Small intestine (tissue), 7 donors: Measurements from ENCODE around the gene ENO2. TPM values are rescaled to one million over a fixed set of nuclear protein-coding genes. Genes with fewer than 3 reads are reported as not detected.

Experiments
- DNase-seq, 2 donors: peaks; one replicate each; pipeline versions ENCODE4 v3.0.0 to v3.0.0-alpha.2; 2013
- FAIRE-seq: peaks from 2 replicates; lab custom pipeline; 2012; peaks lifted over from hg19 to GRCh38; lab: Jason Lieb, UNC
- H3K27ac ChIP-seq, 3 donors: one replicate each; pipeline ENCODE4 v1.5.1; 2013; ENCODE audit warnings: low read length in 2 of 3, mild to moderate bottlenecking in 2 of 3, control low read depth in 1 of 3, inconsistent platforms in 1 of 3, low read depth in 1 of 3, moderate library complexity in 1 of 3
- H3K27me3 ChIP-seq, 3 donors: one replicate each; pipeline ENCODE4 v1.6.1; 2013; ENCODE audit warnings: low read length in 3 of 3, inconsistent platforms in 1 of 3; ENCODE audit not compliant: control insufficient read depth in 3 of 3, insufficient read depth in 3 of 3
- H3K36me3 ChIP-seq, 3 donors: one replicate each; pipeline ENCODE4 v1.6.1; 2013; ENCODE audit warnings: low read length in 3 of 3, inconsistent platforms in 1 of 3, low read depth in 1 of 3, mild to moderate bottlenecking in 1 of 3, moderate library complexity in 1 of 3; ENCODE audit not compliant: control insufficient read depth in 3 of 3, insufficient read depth in 2 of 3
- H3K4me1 ChIP-seq, 3 donors: one replicate each; pipeline ENCODE4 v1.6.1; 2013; ENCODE audit warnings: low read length in 2 of 3, inconsistent platforms in 1 of 3, low read depth in 1 of 3, mild to moderate bottlenecking in 1 of 3, moderate library complexity in 1 of 3; ENCODE audit not compliant: control insufficient read depth in 3 of 3, insufficient read depth in 2 of 3
- H3K4me3 ChIP-seq, 3 donors: one replicate each; pipeline ENCODE4 v1.5.1; 2013; ENCODE audit warnings: low read length in 3 of 3, control low read depth in 1 of 3, inconsistent platforms in 1 of 3, low read depth in 1 of 3, mild to moderate bottlenecking in 1 of 3, moderate library complexity in 1 of 3
- H3K9me3 ChIP-seq, 2 donors: one replicate each; pipeline ENCODE4 v1.6.1; 2013; ENCODE audit warnings: low read depth in 1 of 2, low read length in 1 of 2; ENCODE audit not compliant: control insufficient read depth in 2 of 2, insufficient read depth in 1 of 2
- WGBS, 3 donors: extraction: QIAGEN DNeasy Blood & Tissue Kit; methylation state at CpG; one replicate each; pipeline ENCODE4 v1.1.7; 2013; 5-methylcytosine and 5-hydroxymethylcytosine counted together
- polyA plus RNA-seq, 4 donors: library from polyadenylated mRNA; stranded (reverse) in 3 of 4; unstranded in 1 of 4; fragments of 200-250 nt in 3 of 4; fragments of 120-200 nt in 1 of 4; gene quantifications; one replicate each; pipeline versions ENCODE4 v1.2.1 to v1.2.3, GENCODE V29; 2013
- donor health status: healthy with polysubstance abuse.
- donor health status: control.
- donor health status: control.
- donor health status: Bipolar disorder and iron deficiency.
- donor health status: healthy.

ENO2 gene
- polyA plus RNA-seq, 4 donors, result 0.67 to 19.1 (median 3.1) TPM

- Histone ChIP-seq H3K9me3 (no peaks in the 10 kb centered on the region), H3K4me3 (peak overlapping the region in 2 of 3 donors; percentile 74 to 88), H3K27ac (peak overlapping the region; percentile 98 to 99 (median 98)), H3K27me3 (no peaks in the 10 kb centered on the region), H3K36me3 (peaks cover 5 to 65% (median 8%) of the 10 kb centered on the region in 3 donors), H3K4me1 (peaks cover 0 to 67% (median 6%) of the 10 kb centered on the region in 3 donors)
- no peak for DNase-seq
- FAIRE-seq, result no peak
- 14 to 55% (median 33%) methylated on average over 8 of the region's 8 CpGs for WGBS, 3 donors
These were observed 50.2 kb downstream of the ENO2 start for GRCh38 chr12:6964605-6965025.

- peak; percentile 96 to 98 for DNase-seq
- H3K4me3 ChIP-seq, result peak overlapping the region in 2 of 3 donors; percentile 74 to 88
- peak overlapping the region; percentile 98 to 99 (median 98) for H3K27ac ChIP-seq
- FAIRE-seq, result no peak
- peaks cover 0 to 67% (median 6%) of the 10 kb centered on the region in 3 donors for H3K4me1 ChIP-seq
- no peaks in the 10 kb centered on the region for H3K27me3 ChIP-seq
- H3K36me3 ChIP-seq, result peaks cover 5 to 62% (median 8%) of the 10 kb centered on the region in 3 donors
- H3K9me3 ChIP-seq, result no peaks in the 10 kb centered on the region
- 5 to 18% (median 7%) methylated on average over 12 of the region's 12 CpGs for WGBS, 3 donors
These were observed 50.8 kb downstream of the ENO2 start for GRCh38 chr12:6965026-6965661.

- H3K9me3 ChIP-seq, result no peaks in the 10 kb centered on the region
- H3K4me3 ChIP-seq, result peak overlapping the region in 2 of 3 donors; percentile 5 to 17
- H3K36me3 ChIP-seq, result peaks cover 5 to 56% (median 8%) of the 10 kb centered on the region in 3 donors
- no peak for FAIRE-seq
- WGBS, 3 donors, result 24 to 52% (median 48%) methylated on average over 4 of the region's 4 CpGs
- DNase-seq, result no peak
- peak overlapping the region; percentile 79 to 99 (median 98) for H3K27ac ChIP-seq
- H3K4me1 ChIP-seq, result peaks cover 0 to 67% (median 6%) of the 10 kb centered on the region in 3 donors
- H3K27me3 ChIP-seq, result no peaks in the 10 kb centered on the region
These were observed 51.3 kb downstream of the ENO2 start for GRCh38 chr12:6965714-6966113.

GRCh38 chr12:6966351-6966750, 52.0 kb downstream of the ENO2 start:
- FAIRE-seq, result no peak
- H3K4me1 ChIP-seq, result peaks cover 0 to 61% (median 6%) of the 10 kb centered on the region in 3 donors
- H3K27ac ChIP-seq, result peak overlapping the region in 2 of 3 donors; percentile 79 to 98
- H3K9me3 ChIP-seq, result no peaks in the 10 kb centered on the region
- 45 to 63% (median 47%) methylated on average over 7 of the region's 7 CpGs for WGBS, 3 donors
- H3K27me3 ChIP-seq, result no peaks in the 10 kb centered on the region
- H3K36me3 ChIP-seq, result peaks cover 5 to 50% (median 8%) of the 10 kb centered on the region in 3 donors
- DNase-seq, result no peak
- no peak overlapping the region for H3K4me3 ChIP-seq

- H3K4me3 ChIP-seq, result no peak overlapping the region
These were observed 53.3 kb downstream of the ENO2 start for GRCh38 chr12:6967651-6968100.

GRCh38 chr12:6968426-6968825, 54.0 kb downstream of the ENO2 start:
- 62 to 79% (median 64%) methylated on average over 9 of the region's 9 CpGs for WGBS, 3 donors
- DNase-seq (no peak), FAIRE-seq (no peak)
- no peaks in the 10 kb centered on the region for H3K9me3 ChIP-seq
- H3K36me3 ChIP-seq, result peaks cover 5 to 57% (median 8%) of the 10 kb centered on the region in 3 donors
- peak overlapping the region; percentile 19 to 47 (median 30) for H3K27ac ChIP-seq
- peaks cover 5 to 55% (median 6%) of the 10 kb centered on the region in 3 donors for H3K4me1 ChIP-seq
- H3K4me3 ChIP-seq, result peak overlapping the region in 1 of 3 donors; percentile 2
- H3K27me3 ChIP-seq, result no peaks in the 10 kb centered on the region

More at GRCh38 chr12:6967651-6968100, 53.3 kb downstream of the ENO2 start:
- no peaks in the 10 kb centered on the region for H3K9me3 ChIP-seq
- peak overlapping the region; percentile 13 to 67 (median 19) for H3K27ac ChIP-seq
- FAIRE-seq (no peak), DNase-seq (peak in 1 of 2 donors; percentile 44)
- H3K36me3 ChIP-seq, result peaks cover 5 to 51% (median 8%) of the 10 kb centered on the region in 3 donors
- 43 to 72% (median 51%) methylated on average over 10 of the region's 10 CpGs for WGBS, 3 donors
- peaks cover 5 to 56% (median 6%) of the 10 kb centered on the region in 3 donors for H3K4me1 ChIP-seq
- no peaks in the 10 kb centered on the region for H3K27me3 ChIP-seq

- 0 to 1% (median 0%) methylated on average over 26 to 31 of the region's 31 CpGs for WGBS, 3 donors
- Histone ChIP-seq H3K27ac (peak overlapping the region; percentile 75 to 94 (median 91)), H3K36me3 (peaks cover 9 to 54% (median 14%) of the 10 kb centered on the region in 3 donors), H3K27me3 (no peaks in the 10 kb centered on the region), H3K4me3 (peak overlapping the region; percentile 77 to 99 (median 82)), H3K9me3 (no peaks in the 10 kb centered on the region), H3K4me1 (peaks cover 5 to 48% (median 6%) of the 10 kb centered on the region in 3 donors)
- no peak for FAIRE-seq
- DNase-seq, result no peak
These were observed 55.7 kb downstream of the ENO2 start for GRCh38 chr12:6970096-6970527.
